GM12878 (cell line): Measurements from ENCODE around the gene PHF1. TPM values are rescaled to one million over a fixed set of nuclear protein-coding genes. Genes with fewer than 3 reads are reported as not detected.
"Not testable (repeated sequence)": the region's sequence is repeated elsewhere in the genome, so short reads cannot be mapped to it uniquely, and the experiment has no call there.

Experiments
- ATAC-seq: fragments of 200-7000 bp; cut with Tn5 transposase; 3 replicates; pipeline ENCODE4 v1.9.1; 2020; ENCODE audit warnings: mild to moderate bottlenecking, moderate library complexity
- BruUV-seq: library from RNA; stranded (reverse); fragments of 400-500 nt; replicated peaks from 2 replicates; lab custom pipeline; 2021; lab: Mats Ljungman, UMichigan
- CTCF ChIA-PET: fragments of 300-600 bp; sonication (Branson Sonifier 250); formaldehyde crosslinking; extraction: SDS; loops from one replicate; lab custom pipeline; 2021; ENCODE audit warnings: inconsistent platforms; lab: Yijun Ruan, JAX
- POLR2A ChIA-PET: fragments of 350-600 bp; formaldehyde crosslinking; extraction: SDS; loops from one replicate; lab custom pipeline; 2021; ENCODE audit warnings: inconsistent platforms; lab: Charles Lee
- RAD21 ChIA-PET: fragments of 300-600 bp; sonication (Branson Sonifier 250); formaldehyde crosslinking; loops from one replicate; lab custom pipeline; 2023; ENCODE audit warnings: antibody characterized with exemption; ENCODE audit not compliant: unreplicated experiment; lab: Charles Lee
- SMC1A ChIA-PET: fragments of 300-600 bp; sonication (Branson Sonifier 250); formaldehyde crosslinking; loops from one replicate; lab custom pipeline; 2023; ENCODE audit not compliant: unreplicated experiment, uncharacterized antibody; lab: Charles Lee
- DNase-seq: peaks from one replicate; pipeline ENCODE4 v3.0.0-alpha.2; 2011; ENCODE audit warnings: low read depth, low spot score
- FAIRE-seq: peaks from 3 replicates; lab custom pipeline; 2011; peaks lifted over from hg19 to GRCh38; lab: Jason Lieb, UNC
- H2AFZ ChIP-seq: 2 replicates; pipeline ENCODE4 v1.6.0; 2011; ENCODE audit warnings: low read depth, low read length, control low read depth; ENCODE audit not compliant: control insufficient read depth
- H3K27ac ChIP-seq: 2 replicates; pipeline ENCODE4 v1.5.1; 2011; ENCODE audit warnings: control low read depth; ENCODE audit not compliant: control insufficient read depth, insufficient read depth
- H3K27me3 ChIP-seq, 2 experiments: replicated peaks in 1 of 2; 2 replicates each; pipeline versions ENCODE4 v1.6.0 to v1.6.1; 2011; ENCODE audit warnings: low read length in 1 of 2; ENCODE audit not compliant: control insufficient read depth in 2 of 2, insufficient read depth in 2 of 2
- H3K36me3 ChIP-seq, 2 experiments: 2 replicates each; pipeline ENCODE4 v1.5.1; 2011; ENCODE audit warnings: low read length in 1 of 2; ENCODE audit not compliant: control insufficient read depth in 2 of 2, insufficient read depth in 2 of 2
- H3K4me1 ChIP-seq: 2 replicates; pipeline ENCODE4 v1.6.1; 2011; ENCODE audit warnings: mild to moderate bottlenecking, low read length, moderate library complexity, mixed read lengths; ENCODE audit not compliant: control insufficient read depth, insufficient read depth
- H3K4me2 ChIP-seq: 2 replicates; pipeline ENCODE4 v1.6.0; 2011; ENCODE audit warnings: control low read depth; ENCODE audit not compliant: control insufficient read depth, insufficient read depth
- H3K4me3 ChIP-seq: fragments of 200-600 bp; sonication (generic); 2 replicates; pipeline ENCODE4 v1.5.1; 2016
- H3K79me2 ChIP-seq: 2 replicates; pipeline ENCODE4 v1.6.0; 2011; ENCODE audit warnings: low read length; ENCODE audit not compliant: control insufficient read depth, insufficient read depth
- H3K9ac ChIP-seq: 2 replicates; pipeline ENCODE4 v1.8.0; 2011; ENCODE audit warnings: low read length, control low read depth, mixed read lengths; ENCODE audit not compliant: control insufficient read depth, insufficient read depth
- H3K9me3 ChIP-seq: replicated peaks from 3 replicates; pipeline ENCODE4 v1.5.1; 2011; ENCODE audit warnings: mild to moderate bottlenecking, low read length; ENCODE audit not compliant: control insufficient read depth, insufficient read depth
- H4K20me1 ChIP-seq: 2 replicates; pipeline ENCODE4 v1.6.0; 2011; ENCODE audit not compliant: control insufficient read depth, insufficient read depth
- CHD2 ChIP-seq: IDR thresholded peaks from 2 replicates; pipeline ENCODE4 v1.6.1; 2011; ENCODE audit warnings: low read depth, low read length, improper control_type of control experiment, borderline replicate concordance
- FOS ChIP-seq: IDR thresholded peaks from 3 replicates; pipeline ENCODE4 v1.6.1; 2011; ENCODE audit warnings: borderline replicate concordance; ENCODE audit not compliant: insufficient read length; ENCODE audit errors: extremely low read depth
- GABPA ChIP-seq: IDR thresholded peaks from 2 replicates; pipeline ENCODE4 v1.6.1; 2014; ENCODE audit warnings: antibody characterized with exemption, low read depth, mild to moderate bottlenecking, inconsistent platforms
- KDM1A ChIP-seq: fragments of 200-600 bp; sonication (generic); IDR thresholded peaks from 2 replicates; pipeline ENCODE4 v1.6.1; 2016; ENCODE audit warnings: borderline replicate concordance
- KLF5 ChIP-seq: fragments of 450-650 bp; IDR thresholded peaks from 2 replicates; pipeline ENCODE4 v1.6.1; 2014; ENCODE audit warnings: mild to moderate bottlenecking; ENCODE audit not compliant: partially characterized antibody
- MEF2A ChIP-seq: IDR thresholded peaks from 2 replicates; pipeline ENCODE4 v1.6.1; 2011; ENCODE audit warnings: low read depth, mild to moderate bottlenecking, low read length, moderate library complexity; ENCODE audit not compliant: insufficient read depth
- MEF2B ChIP-seq: fragments of 450-650 bp; IDR thresholded peaks from 2 replicates; pipeline ENCODE4 v1.6.1; 2018; ENCODE audit warnings: mild to moderate bottlenecking, moderate library complexity; ENCODE audit not compliant: partially characterized antibody, poor library complexity, severe bottlenecking
- NRF1 ChIP-seq: conservative IDR thresholded peaks from 2 replicates; pipeline ENCODE4 v1.6.1; 2011; ENCODE audit warnings: mild to moderate bottlenecking, low read depth, low read length, improper control_type of control experiment
- PAX5 ChIP-seq: IDR thresholded peaks from 2 replicates; pipeline ENCODE4 v1.6.1; 2011; ENCODE audit warnings: low read depth, low read length, borderline replicate concordance
- TARDBP ChIP-seq: IDR thresholded peaks from 2 replicates; pipeline ENCODE4 v1.6.1; 2016; ENCODE audit warnings: borderline replicate concordance
- WGBS: methylation state at CpG from one replicate; pipeline ENCODE4 v1.1.6; 2016; ENCODE audit warnings: low lambda C conversion rate; ENCODE audit not compliant: insufficient replicate concordance, insufficient coverage; ENCODE audit errors: missing lambda C conversion rate; 5-methylcytosine and 5-hydroxymethylcytosine counted together
- in situ Hi-C: fragments of 300-500 bp; cut with MboI; formaldehyde crosslinking; loops from 9 replicates; pipeline ENCODE4 v1.14.3; 2018; ENCODE audit warnings: mixed read lengths
- intact Hi-C: fragments of 100-400 bp; cut with micrococcal nuclease; formaldehyde crosslinking; loops from one replicate; pipeline ENCODE4 v1.14.2; 2022; ENCODE audit not compliant: unreplicated experiment
- polyA plus RNA-seq, 11 experiments: library from polyadenylated mRNA; depleted of rRNA in 4 of 11; unstranded in 6 of 11; stranded (reverse) in 5 of 11; fragments of >200 nt; fragmentation: Nextera tagmentation in 4 of 11; fragmentation: Illumina TruSeq in 1 of 11; extraction: Ambion mirVana in 4 of 11; extraction: Trizol in 1 of 11; gene quantifications; 1 replicate in 1 of 11; 2 replicates in 10 of 11; pipeline versions ENCODE4 v1.2.1 to v1.2.3, GENCODE V29; 2011 to 2016; ENCODE audit warnings: inconsistent platforms in 2 of 11, missing spikeins in 2 of 11, low read depth in 1 of 11
- total RNA-seq, 4 experiments: library from RNA; depleted of rRNA in 3 of 4; stranded (reverse); fragments of >200 nt in 3 of 4; fragmentation: Illumina TruSeq in 1 of 4; extraction: Trizol in 1 of 4; gene quantifications; 2 replicates each; pipeline versions ENCODE4 v1.2.1 to v1.2.3, GENCODE V29; 2013 to 2021

Gene PHF1
- total and polyA plus RNA-seq, 10 of the 15 experiments (the other 5 are each of a cell fraction or from before 2014, with no cell fraction given): 1.3 to 17.8 (median 6.2) TPM

DNA sequence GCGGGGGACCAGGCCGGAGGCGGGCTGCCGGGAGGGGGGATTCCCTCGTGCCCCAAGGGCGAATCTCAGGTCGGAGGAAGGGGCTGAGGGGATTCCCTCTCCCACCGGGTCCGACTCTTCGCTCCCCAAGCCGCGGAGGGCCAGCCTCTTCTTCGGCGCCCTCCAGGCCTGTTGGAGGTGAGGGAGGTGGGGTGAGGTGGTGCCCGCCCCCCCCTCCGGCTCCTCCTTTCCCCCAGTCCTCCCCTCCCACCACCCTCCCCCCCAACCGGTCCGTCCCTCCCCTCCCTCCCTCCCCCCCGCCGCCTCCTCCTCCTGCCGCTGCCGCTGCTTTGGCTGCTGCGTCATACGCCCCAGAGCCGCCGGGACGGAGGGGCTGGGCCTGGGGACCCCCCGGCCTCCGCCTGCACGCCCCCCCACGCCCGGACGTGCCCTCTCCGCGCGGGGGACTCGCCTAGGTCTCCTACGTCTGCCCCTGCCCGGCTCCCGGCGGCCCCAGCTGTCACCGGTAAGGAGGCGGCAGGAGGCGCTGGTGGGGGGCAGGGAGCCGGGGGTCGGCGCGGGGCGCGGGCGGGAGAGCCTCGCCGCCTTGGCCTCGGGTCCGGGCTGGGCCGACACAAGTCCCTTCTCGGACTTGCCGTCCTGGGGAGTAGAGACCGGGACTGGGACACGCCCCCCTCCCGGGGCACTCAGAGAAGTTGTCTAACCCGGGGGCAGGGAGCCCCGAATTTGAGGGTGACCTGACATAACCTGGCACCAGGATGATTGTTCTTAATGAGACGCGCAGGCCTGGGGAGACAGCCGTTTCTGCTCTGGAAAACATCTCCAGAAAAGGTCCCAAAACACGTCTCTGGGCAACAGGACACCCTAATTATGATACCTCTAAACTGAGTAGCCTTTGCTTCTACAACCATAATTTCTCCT lies at the start of gene PHF1 (continued):
- no peak for TF ChIP-seq KLF5
- TF ChIP-seq PAX5: peak; percentile 10; the same call in 1 of the 2 replicates
- TF ChIP-seq MEF2B: no peak
- TF ChIP-seq NRF1: no peak
- no peak for TF ChIP-seq FOS
- TF ChIP-seq TARDBP: no peak
- no peak for TF ChIP-seq CHD2
- TF ChIP-seq GABPA: no peak
- TF ChIP-seq MEF2A: no peak
- no peak for TF ChIP-seq KDM1A

DNA sequence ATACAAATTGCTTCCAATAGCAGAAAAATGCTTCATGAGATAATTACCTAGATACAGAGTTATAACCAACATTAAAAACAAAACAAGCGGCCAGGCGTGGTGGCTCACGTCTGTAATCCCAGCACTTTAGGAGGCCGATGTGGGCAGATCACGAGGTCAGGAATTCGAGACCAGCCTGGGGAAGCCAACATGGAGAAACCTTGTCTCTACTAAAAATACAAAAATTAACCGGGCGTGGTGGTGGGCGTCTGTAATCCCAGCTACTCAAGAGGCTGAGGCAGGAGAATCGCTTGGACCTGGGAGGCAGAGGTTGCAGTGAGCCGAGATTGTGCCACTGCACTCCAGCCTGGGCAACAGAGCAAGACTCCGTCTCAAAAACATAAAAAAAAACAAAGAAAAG lies 47.3 kb upstream of the PHF1 start:
- FAIRE-seq, intact Hi-C loops, CTCF ChIA-PET, H4K20me1 ChIP-seq, in situ Hi-C loops, H3K27me3 ChIP-seq, DNase-seq, BruUV-seq, H2AFZ ChIP-seq, RAD21 ChIA-PET, SMC1A ChIA-PET, ATAC-seq, H3K79me2 ChIP-seq, H3K9me3 ChIP-seq, POLR2A ChIA-PET, H3K4me2 ChIP-seq, H3K27ac ChIP-seq, H3K9ac ChIP-seq, H3K36me3 ChIP-seq, H3K4me3 ChIP-seq, H3K4me1 ChIP-seq: not testable (repeated sequence)
- WGBS: 46% methylated on average over 12 of the region's 12 CpGs

GRCh38 chr6:33364475-33365205 lies 46.2 kb upstream of the PHF1 start:
- RAD21 ChIA-PET, POLR2A ChIA-PET, DNase-seq, H3K9me3 ChIP-seq, H3K27ac ChIP-seq, H3K79me2 ChIP-seq, intact Hi-C loops, ATAC-seq, H3K4me3 ChIP-seq, H3K27me3 ChIP-seq, H3K36me3 ChIP-seq, H3K4me1 ChIP-seq, H3K9ac ChIP-seq, BruUV-seq, H3K4me2 ChIP-seq, in situ Hi-C loops, H4K20me1 ChIP-seq, H2AFZ ChIP-seq: not testable (repeated sequence)
- 28% methylated on average over 7 of the region's 8 CpGs for WGBS
- ChIA-PET SMC1A (interaction anchor here (1.7 kb wide), 1 partner anchor 19 kb away, joined by 6 read pairs; no protein-coding TSS in a partner anchor), CTCF (interaction anchor here (0.8 to 1.2 kb wide), 2 partner anchors 12 to 26 kb away, joined by 3 read pairs; no protein-coding TSS in a partner anchor)
- FAIRE-seq: peak; percentile 57
